ENCODE results near the gene ACTRT2. TPM values are rescaled to one million over a fixed set of nuclear protein-coding genes. Genes with fewer than 3 reads are reported as not detected.

Gene ACTRT2
- total and polyA plus RNA-seq, 2 donors, result not detected

DNA sequence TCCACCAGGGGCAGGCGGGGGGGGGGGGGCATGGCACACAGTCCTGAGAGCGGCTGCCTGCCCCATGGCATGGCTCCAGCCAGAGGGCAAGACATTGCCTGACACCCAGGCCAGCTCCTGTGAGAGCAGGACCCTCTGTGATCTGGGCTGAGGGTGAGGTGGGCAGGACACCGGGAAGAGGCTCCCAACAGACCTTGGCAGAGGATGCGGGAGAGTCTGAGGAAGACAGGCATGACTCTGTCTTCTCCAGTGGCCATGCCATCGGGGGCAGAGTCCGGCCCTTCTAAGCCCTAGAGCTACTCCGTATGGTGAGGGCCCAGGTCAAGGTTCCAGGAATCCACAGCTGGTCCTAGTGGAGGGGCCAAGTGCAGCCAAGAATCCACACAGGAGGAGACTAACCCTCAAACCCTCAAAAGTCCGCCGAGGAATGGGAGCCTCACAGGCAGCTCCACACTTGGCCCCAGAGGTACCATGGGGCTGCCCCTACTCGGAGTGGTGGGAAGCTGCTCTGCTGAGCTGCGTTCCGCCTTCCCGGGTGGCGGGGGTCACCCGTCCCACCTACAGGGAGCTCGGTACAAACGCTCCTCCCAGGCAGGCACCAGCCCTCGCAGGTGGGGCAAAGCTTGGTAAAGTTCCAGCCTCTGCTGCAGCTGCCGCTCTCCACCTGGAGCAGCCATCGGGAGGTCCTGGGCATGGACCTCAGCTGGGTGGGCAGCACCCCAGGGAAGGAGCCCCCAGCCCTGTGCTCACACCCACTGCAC, 6.5 kb downstream of the ACTRT2 start:
- H3K4me3 ChIP-seq (ENCODE audit: low read length in 2 of 2), result no peak overlapping the region
- no peak for DNase-seq (ENCODE audit: low read depth in 6 of 9, low spot score in 9 of 9)
- H3K27ac ChIP-seq (ENCODE audit: low read depth in 1 of 2, low read length in 1 of 2), result no peak overlapping the region
- no peaks in the 10 kb centered on the region for H3K36me3 ChIP-seq (ENCODE audit: control insufficient read depth in 2 of 2, insufficient read depth in 2 of 2, low read length in 1 of 2)
- H3K27me3 ChIP-seq (ENCODE audit: control insufficient read depth in 2 of 2, insufficient read depth in 1 of 2, low read length in 1 of 2), result peaks cover 6 to 59% of the 10 kb centered on the region in 2 donors
- 94% methylated on average over 20 of the region's 20 CpGs for WGBS
- H3K4me1 ChIP-seq (ENCODE audit: control insufficient read depth in 2 of 2, insufficient read depth in 2 of 2, low read length in 2 of 2), result peaks cover 0 to 24% of the 10 kb centered on the region in 2 donors
- H3K9me3 ChIP-seq (ENCODE audit: control insufficient read depth in 2 of 2, insufficient read depth in 1 of 2, low read length in 1 of 2), result no peaks in the 10 kb centered on the region

DNA sequence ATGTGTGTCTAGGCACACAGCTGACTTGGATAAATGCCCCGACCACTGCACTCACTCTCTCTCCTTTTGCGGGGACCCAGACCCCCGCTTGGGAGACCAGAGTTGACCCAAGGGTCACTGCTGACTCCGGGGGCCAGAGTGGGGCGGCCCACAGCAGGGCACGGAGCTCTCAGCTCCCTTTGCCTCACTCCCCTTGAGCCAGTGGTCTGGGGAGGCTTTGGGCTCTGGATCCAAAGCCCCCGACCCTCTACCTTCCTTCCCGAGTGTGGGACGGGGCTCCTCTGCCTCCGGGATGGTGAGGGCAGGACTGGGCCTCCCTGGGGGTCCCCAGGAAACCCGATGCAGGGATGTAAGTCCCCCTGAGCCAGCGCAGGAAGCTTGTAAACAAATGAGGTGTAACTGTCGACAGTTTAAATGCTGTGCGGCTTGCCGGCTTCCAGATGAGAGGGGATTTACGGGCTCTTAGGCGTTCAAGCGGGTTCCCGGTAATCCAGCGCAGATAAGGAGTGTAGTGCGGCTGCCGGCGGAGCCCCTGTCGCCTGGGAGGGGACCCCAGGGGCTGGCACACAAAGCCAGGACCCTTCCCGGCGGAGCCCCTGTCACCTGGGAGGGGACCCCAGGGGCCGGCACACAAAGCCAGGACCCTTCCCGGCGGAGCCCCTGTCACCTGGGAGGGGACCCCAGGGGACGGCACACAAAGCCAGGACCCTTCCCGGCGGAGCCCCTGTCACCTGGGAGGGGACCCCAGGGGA, 7.4 kb downstream of the ACTRT2 start:
- peak in 1 of 9 donors; percentile 39 for DNase-seq (ENCODE audit: low read depth in 6 of 9, low spot score in 9 of 9)
- H3K9me3 ChIP-seq (ENCODE audit: control insufficient read depth in 2 of 2, insufficient read depth in 1 of 2, low read length in 1 of 2), result no peaks in the 10 kb centered on the region
- peaks cover 6 to 33% of the 10 kb centered on the region in 2 donors for H3K4me1 ChIP-seq (ENCODE audit: control insufficient read depth in 2 of 2, insufficient read depth in 2 of 2, low read length in 2 of 2)
- H3K27me3 ChIP-seq (ENCODE audit: control insufficient read depth in 2 of 2, insufficient read depth in 1 of 2, low read length in 1 of 2), result peaks cover 6 to 57% of the 10 kb centered on the region in 2 donors
- 45% methylated on average over 32 of the region's 32 CpGs for WGBS
- no peaks in the 10 kb centered on the region for H3K36me3 ChIP-seq (ENCODE audit: control insufficient read depth in 2 of 2, insufficient read depth in 2 of 2, low read length in 1 of 2)
- no peak overlapping the region for H3K27ac ChIP-seq (ENCODE audit: low read depth in 1 of 2, low read length in 1 of 2)
- no peak overlapping the region for H3K4me3 ChIP-seq (ENCODE audit: low read length in 2 of 2)

DNA sequence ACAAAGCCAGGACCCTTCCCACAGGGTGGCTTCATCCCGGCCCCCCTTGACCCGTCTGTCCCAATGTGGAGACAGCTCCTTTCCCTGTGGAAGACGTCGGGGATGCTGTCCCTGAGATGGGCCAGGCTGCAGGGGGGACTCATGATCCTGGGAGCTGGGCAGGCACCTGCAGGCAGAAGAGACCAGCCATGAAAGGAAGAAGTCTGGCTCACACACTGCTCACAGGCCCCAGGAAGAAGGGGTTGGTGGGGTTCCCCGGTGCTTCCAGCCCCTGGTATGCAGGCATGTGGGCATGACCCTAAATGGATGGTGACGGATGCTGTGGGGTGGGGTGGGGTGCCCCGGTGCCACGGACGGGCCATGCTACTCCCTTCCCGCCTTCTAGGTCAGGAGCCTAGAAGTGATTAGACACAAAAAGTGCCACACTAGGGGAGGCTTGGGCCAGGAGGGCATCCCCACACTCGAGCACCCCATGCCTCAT, 8.3 kb downstream of the ACTRT2 start:
- 94% methylated on average over 11 of the region's 11 CpGs for WGBS
- H3K4me1 ChIP-seq (ENCODE audit: control insufficient read depth in 2 of 2, insufficient read depth in 2 of 2, low read length in 2 of 2), result peaks cover 12 to 41% of the 10 kb centered on the region in 2 donors
- no peak for DNase-seq (ENCODE audit: low read depth in 6 of 9, low spot score in 9 of 9)
- H3K9me3 ChIP-seq (ENCODE audit: control insufficient read depth in 2 of 2, insufficient read depth in 1 of 2, low read length in 1 of 2), result no peaks in the 10 kb centered on the region
- no peak overlapping the region for H3K27ac ChIP-seq (ENCODE audit: low read depth in 1 of 2, low read length in 1 of 2)
- no peaks in the 10 kb centered on the region for H3K36me3 ChIP-seq (ENCODE audit: control insufficient read depth in 2 of 2, insufficient read depth in 2 of 2, low read length in 1 of 2)
- H3K27me3 ChIP-seq (ENCODE audit: control insufficient read depth in 2 of 2, insufficient read depth in 1 of 2, low read length in 1 of 2), result peaks cover 6 to 55% of the 10 kb centered on the region in 2 donors
- no peak overlapping the region for H3K4me3 ChIP-seq (ENCODE audit: low read length in 2 of 2)

DNA sequence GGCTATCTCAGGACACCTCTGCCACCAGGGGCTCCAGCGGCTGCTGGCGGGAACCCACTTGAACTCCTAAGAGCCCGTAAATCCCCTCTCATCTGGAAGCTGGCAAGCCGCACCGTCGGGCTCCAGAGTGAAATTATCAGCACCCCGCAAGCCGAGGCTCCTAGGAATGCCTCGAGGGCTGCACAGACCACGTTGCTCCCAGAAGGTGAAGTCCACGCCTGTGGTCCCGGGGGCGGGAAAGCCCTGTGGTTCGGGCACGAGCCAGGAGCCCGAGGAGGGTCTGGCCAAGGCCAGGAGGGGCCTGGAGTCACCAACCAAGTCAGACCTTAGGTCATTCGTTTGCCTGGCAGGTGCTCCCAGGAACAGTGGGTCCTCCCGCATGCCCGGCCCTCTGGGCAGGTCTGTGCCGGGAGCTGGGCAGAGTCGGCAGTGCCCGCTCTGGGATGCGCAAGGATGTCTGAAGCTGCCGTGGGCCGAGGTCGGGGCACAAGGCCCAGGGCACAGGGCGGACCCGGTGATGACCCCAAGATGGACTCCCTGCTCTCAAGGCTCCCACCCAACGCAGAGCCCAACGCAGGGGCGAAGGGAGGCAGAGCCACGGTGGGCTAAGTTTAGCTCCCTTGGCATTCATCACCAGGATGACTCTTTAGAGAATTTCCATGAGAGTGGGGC, 8.9 kb downstream of the ACTRT2 start:
- peaks cover 12 to 47% of the 10 kb centered on the region in 2 donors for H3K4me1 ChIP-seq (ENCODE audit: control insufficient read depth in 2 of 2, insufficient read depth in 2 of 2, low read length in 2 of 2)
- H3K27me3 ChIP-seq (ENCODE audit: control insufficient read depth in 2 of 2, insufficient read depth in 1 of 2, low read length in 1 of 2), result peaks cover 6 to 55% of the 10 kb centered on the region in 2 donors
- H3K4me3 ChIP-seq (ENCODE audit: low read length in 2 of 2), result no peak overlapping the region
- WGBS, result 96% methylated on average over 32 of the region's 32 CpGs
- no peaks in the 10 kb centered on the region for H3K9me3 ChIP-seq (ENCODE audit: control insufficient read depth in 2 of 2, insufficient read depth in 1 of 2, low read length in 1 of 2)
- H3K27ac ChIP-seq (ENCODE audit: low read depth in 1 of 2, low read length in 1 of 2), result no peak overlapping the region
- DNase-seq (ENCODE audit: low read depth in 6 of 9, low spot score in 9 of 9), result no peak
- H3K36me3 ChIP-seq (ENCODE audit: control insufficient read depth in 2 of 2, insufficient read depth in 2 of 2, low read length in 1 of 2), result no peaks in the 10 kb centered on the region

DNA sequence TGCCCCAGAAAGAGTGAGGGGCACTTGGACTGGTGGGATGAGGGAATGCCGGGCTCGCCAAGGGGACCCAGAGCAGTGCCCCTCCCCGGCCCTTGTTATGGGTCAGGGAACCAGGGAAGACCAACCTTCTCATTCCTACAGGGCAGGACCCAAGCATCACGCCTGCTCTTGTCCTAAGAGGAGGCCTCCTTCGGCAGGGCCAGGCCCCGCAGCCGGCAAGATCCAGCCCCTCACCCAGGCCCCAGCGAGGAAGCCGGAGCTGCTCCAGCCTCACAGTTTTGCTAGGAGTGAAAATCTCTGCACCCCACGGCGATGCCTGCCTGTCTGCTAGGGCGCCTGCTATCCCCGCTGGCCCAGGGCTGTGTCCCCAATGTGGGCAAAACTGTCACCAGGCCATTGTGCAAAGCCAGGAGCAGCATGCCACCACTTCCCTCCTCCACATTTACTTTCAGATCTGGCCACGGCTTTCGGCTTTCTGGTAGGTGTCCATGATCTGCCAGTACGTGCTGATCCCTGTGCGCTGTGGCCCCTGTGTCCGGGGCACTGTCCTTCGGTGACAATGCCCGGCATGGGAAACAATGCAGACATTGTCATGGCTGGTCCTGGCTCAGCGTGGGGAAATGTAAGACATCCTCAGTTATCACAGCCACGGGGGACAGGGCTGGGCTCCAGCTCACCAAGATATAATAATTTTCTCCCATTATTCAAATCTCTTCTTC, 9.6 kb downstream of the ACTRT2 start:
- 95% methylated on average over 22 of the region's 22 CpGs for WGBS
- Histone ChIP-seq H3K27me3 (ENCODE audit: control insufficient read depth in 2 of 2, insufficient read depth in 1 of 2, low read length in 1 of 2) (peaks cover 6 to 54% of the 10 kb centered on the region in 2 donors), H3K4me1 (ENCODE audit: control insufficient read depth in 2 of 2, insufficient read depth in 2 of 2, low read length in 2 of 2) (peaks cover 12 to 54% of the 10 kb centered on the region in 2 donors), H3K9me3 (ENCODE audit: control insufficient read depth in 2 of 2, insufficient read depth in 1 of 2, low read length in 1 of 2) (no peaks in the 10 kb centered on the region), H3K27ac (ENCODE audit: low read depth in 1 of 2, low read length in 1 of 2) (no peak overlapping the region), H3K4me3 (ENCODE audit: low read length in 2 of 2) (no peak overlapping the region), H3K36me3 (ENCODE audit: control insufficient read depth in 2 of 2, insufficient read depth in 2 of 2, low read length in 1 of 2) (no peaks in the 10 kb centered on the region)
- no peak for DNase-seq (ENCODE audit: low read depth in 6 of 9, low spot score in 9 of 9)

DNA sequence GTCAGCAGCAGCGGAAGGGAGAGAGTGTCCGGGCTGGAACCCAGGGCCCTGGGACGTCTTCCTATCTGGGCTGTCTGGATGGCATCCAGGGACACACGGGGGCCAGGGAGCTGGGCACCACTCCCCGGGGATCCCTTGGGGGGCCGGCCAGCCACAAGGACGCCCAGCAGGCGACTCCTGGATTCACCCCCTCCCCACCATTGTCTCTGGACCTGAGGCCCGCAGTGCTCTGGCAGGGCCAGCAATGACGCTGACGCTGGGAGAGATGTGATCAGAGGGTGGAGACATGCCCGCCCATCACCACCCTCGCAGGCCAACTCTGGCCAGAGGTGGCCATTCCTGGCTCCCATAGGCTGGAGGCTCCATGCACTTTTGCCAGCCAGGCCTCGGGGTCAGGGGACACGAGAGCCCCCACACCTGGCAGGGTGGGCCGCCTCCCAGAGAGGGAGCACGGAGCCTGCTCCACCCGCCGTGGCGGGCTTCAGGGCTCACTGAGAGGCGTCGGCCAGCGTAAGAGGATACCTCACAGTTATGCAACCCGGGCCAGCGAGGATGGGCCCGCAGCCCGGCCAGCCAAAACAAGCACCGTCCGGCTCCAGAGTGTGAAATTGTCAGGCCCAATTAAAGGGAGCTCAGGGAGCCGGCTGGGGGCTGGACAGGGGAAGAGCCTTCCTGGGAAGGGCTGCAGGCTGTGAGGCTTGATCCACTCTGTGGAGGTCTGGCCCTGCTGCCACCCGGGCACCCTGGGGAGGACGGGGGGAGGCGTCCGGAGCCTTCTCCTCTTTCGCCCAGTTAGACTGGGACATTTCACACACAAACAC, 10.3 kb downstream of the ACTRT2 start:
- no peak for DNase-seq (ENCODE audit: low read depth in 6 of 9, low spot score in 9 of 9)
- H3K4me1 ChIP-seq (ENCODE audit: control insufficient read depth in 2 of 2, insufficient read depth in 2 of 2, low read length in 2 of 2), result peaks cover 12 to 62% of the 10 kb centered on the region in 2 donors
- no peaks in the 10 kb centered on the region for H3K9me3 ChIP-seq (ENCODE audit: control insufficient read depth in 2 of 2, insufficient read depth in 1 of 2, low read length in 1 of 2)
- 91% methylated on average over 35 of the region's 35 CpGs for WGBS
- no peaks in the 10 kb centered on the region for H3K36me3 ChIP-seq (ENCODE audit: control insufficient read depth in 2 of 2, insufficient read depth in 2 of 2, low read length in 1 of 2)
- no peak overlapping the region for H3K4me3 ChIP-seq (ENCODE audit: low read length in 2 of 2)
- peaks cover 6 to 59% of the 10 kb centered on the region in 2 donors for H3K27me3 ChIP-seq (ENCODE audit: control insufficient read depth in 2 of 2, insufficient read depth in 1 of 2, low read length in 1 of 2)
- no peak overlapping the region for H3K27ac ChIP-seq (ENCODE audit: low read depth in 1 of 2, low read length in 1 of 2)

DNA sequence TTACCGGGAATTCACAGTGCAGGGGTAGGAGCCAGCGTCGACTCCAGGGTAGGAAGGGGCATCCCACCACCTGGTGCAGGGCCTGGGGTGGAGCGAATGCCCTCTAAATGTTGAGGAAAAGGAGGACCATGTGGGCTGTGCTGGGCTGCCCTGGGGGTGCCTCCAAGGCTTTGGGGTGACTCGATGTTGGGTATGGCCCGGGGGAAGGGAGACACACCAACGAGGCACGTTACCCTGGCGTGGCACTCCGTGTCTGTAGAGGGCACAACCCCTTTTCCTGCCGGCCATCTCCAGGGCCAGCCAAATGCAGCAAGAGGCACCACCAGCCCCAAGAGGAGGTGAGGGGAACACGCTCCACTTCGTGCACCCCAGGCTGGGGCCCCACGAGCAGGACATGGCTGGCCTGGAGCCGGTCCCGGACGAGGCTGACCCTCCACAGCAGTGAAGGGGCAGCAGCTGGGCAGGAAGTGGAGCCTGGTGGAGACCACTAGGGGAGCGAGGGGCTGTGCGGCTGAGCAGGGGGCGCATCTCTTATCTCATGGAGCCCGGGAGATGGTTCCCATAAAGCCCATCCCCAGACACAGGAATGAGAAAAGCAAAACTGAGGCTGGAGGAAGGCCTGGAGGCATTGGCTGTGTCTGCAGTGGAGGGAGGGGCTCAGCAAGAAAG, 11.2 kb downstream of the ACTRT2 start:
- no peaks in the 10 kb centered on the region for H3K9me3 ChIP-seq (ENCODE audit: control insufficient read depth in 2 of 2, insufficient read depth in 1 of 2, low read length in 1 of 2)
- H3K4me3 ChIP-seq (ENCODE audit: low read length in 2 of 2), result no peak overlapping the region
- peaks cover 6 to 60% of the 10 kb centered on the region in 2 donors for H3K27me3 ChIP-seq (ENCODE audit: control insufficient read depth in 2 of 2, insufficient read depth in 1 of 2, low read length in 1 of 2)
- H3K27ac ChIP-seq (ENCODE audit: low read depth in 1 of 2, low read length in 1 of 2), result peak overlapping the region in 1 of 2 donors; percentile 51
- H3K4me1 ChIP-seq (ENCODE audit: control insufficient read depth in 2 of 2, insufficient read depth in 2 of 2, low read length in 2 of 2), result peaks cover 12 to 65% of the 10 kb centered on the region in 2 donors
- no peaks in the 10 kb centered on the region for H3K36me3 ChIP-seq (ENCODE audit: control insufficient read depth in 2 of 2, insufficient read depth in 2 of 2, low read length in 1 of 2)
- DNase-seq (ENCODE audit: low read depth in 6 of 9, low spot score in 9 of 9), result no peak
- 95% methylated on average over 21 of the region's 21 CpGs for WGBS
